GM04503 (cell line): ENCODE results near the gene CAMKK2.

Experiments
- DNase-seq: peaks from one replicate; pipeline ENCODE4 v3.0.0-alpha.2; 2012; ENCODE audit warnings: low read depth

The CAMKK2 gene

GRCh38 chr12:121191151-121191550 is 105.4 kb downstream of the CAMKK2 start:
- no peak for DNase-seq

GRCh38 chr12:121190523-121191031 is 105.9 kb downstream of the CAMKK2 start:
- DNase-seq = peak; percentile 95

GRCh38 chr12:121189619-121190155 is 106.8 kb downstream of the CAMKK2 start:
- DNase-seq = no peak

GRCh38 chr12:121189131-121189530 is 107.4 kb downstream of the CAMKK2 start:
- DNase-seq = no peak

- DNase-seq = no peak
Observed at GRCh38 chr12:121188227-121188626, 108.3 kb downstream of the CAMKK2 start.
